ENCODE measurements around the gene DOCK7. TPM values are rescaled to one million over a fixed set of nuclear protein-coding genes. Genes with fewer than 3 reads are reported as not detected.

The DOCK7 gene
- total RNA-seq, 2 experiments from 2014 or later = 6.6 to 16.8 TPM

GRCh38 chr1:62500210-62500609 is 188.0 kb downstream of the DOCK7 start:
- no peaks in the 10 kb centered on the region for H3K36me3 Mint-ChIP-seq (ENCODE audit: low read depth)
- no peak for ATAC-seq
- H3K4me3 Mint-ChIP-seq = no peak overlapping the region
- ChIA-PET CTCF (interaction anchor here (0.6 kb wide), 1 partner anchor 59 kb away, joined by 4 read pairs; no protein-coding TSS in a partner anchor), POLR2A (interaction anchor here (0.6 to 0.7 kb wide), 2 partner anchors 30 to 235 kb away, joined by 3 read pairs; no protein-coding TSS in a partner anchor)
- H3K4me1 Mint-ChIP-seq (ENCODE audit: low read depth) = no peaks in the 10 kb centered on the region
- no peak overlapping the region for H3K27ac Mint-ChIP-seq
- intact Hi-C loops (cut with micrococcal nuclease) = no loop called here
- no peaks in the 10 kb centered on the region for H3K9me3 Mint-ChIP-seq
- no peak for DNase-seq
- no peaks in the 10 kb centered on the region for H3K27me3 Mint-ChIP-seq
- no peak for TF ChIP-seq CTCF (IDR thresholded peaks at IDR 0.05)

- ChIA-PET POLR2A (no interaction called here), CTCF (no interaction called here)
- H3K27ac Mint-ChIP-seq = no peak overlapping the region
- no peak for ATAC-seq
- H3K4me1 Mint-ChIP-seq (ENCODE audit: low read depth) = no peaks in the 10 kb centered on the region
- no peak for DNase-seq
- TF ChIP-seq CTCF (IDR thresholded peaks at IDR 0.05) = no peak
- H3K36me3 Mint-ChIP-seq (ENCODE audit: low read depth) = peaks cover 3% of the 10 kb centered on the region
- no peaks in the 10 kb centered on the region for H3K27me3 Mint-ChIP-seq
- no peak overlapping the region for H3K4me3 Mint-ChIP-seq
- intact Hi-C loops (cut with micrococcal nuclease) = no loop called here
- no peaks in the 10 kb centered on the region for H3K9me3 Mint-ChIP-seq
Measured at GRCh38 chr1:62494137-62494536, 194.0 kb downstream of the DOCK7 start.

GRCh38 chr1:62493656-62494055 is 194.5 kb downstream of the DOCK7 start:
- Mint-ChIP-seq H3K27me3 (no peaks in the 10 kb centered on the region), H3K4me1 (ENCODE audit: low read depth) (no peaks in the 10 kb centered on the region), H3K9me3 (no peaks in the 10 kb centered on the region), H3K27ac (no peak overlapping the region), H3K4me3 (no peak overlapping the region), H3K36me3 (ENCODE audit: low read depth) (peaks cover 3% of the 10 kb centered on the region)
- no peak for DNase-seq
- ChIA-PET POLR2A (no interaction called here), CTCF (no interaction called here)
- no peak for TF ChIP-seq CTCF (IDR thresholded peaks at IDR 0.05)
- intact Hi-C loops (cut with micrococcal nuclease) = no loop called here
- no peak for ATAC-seq

- intact Hi-C loops (cut with micrococcal nuclease) = no loop called here
- no peak for ATAC-seq
- DNase-seq = no peak
- Mint-ChIP-seq H3K27me3 (no peaks in the 10 kb centered on the region), H3K9me3 (no peaks in the 10 kb centered on the region), H3K36me3 (ENCODE audit: low read depth) (peaks cover 3% of the 10 kb centered on the region), H3K27ac (no peak overlapping the region), H3K4me1 (ENCODE audit: low read depth) (no peaks in the 10 kb centered on the region), H3K4me3 (no peak overlapping the region)
- CTCF ChIA-PET = no interaction called here
- POLR2A ChIA-PET = no interaction called here
- TF ChIP-seq CTCF (IDR thresholded peaks at IDR 0.05) = no peak
Measured at GRCh38 chr1:62492521-62492920, 195.7 kb downstream of the DOCK7 start.

GRCh38 chr1:62487956-62488355 is 200.2 kb downstream of the DOCK7 start:
- TF ChIP-seq CTCF (IDR thresholded peaks at IDR 0.05) = no peak
- intact Hi-C loops (cut with micrococcal nuclease) = no loop called here
- no peak overlapping the region for H3K4me3 Mint-ChIP-seq
- no peaks in the 10 kb centered on the region for H3K9me3 Mint-ChIP-seq
- H3K36me3 Mint-ChIP-seq (ENCODE audit: low read depth) = peaks cover 3% of the 10 kb centered on the region
- H3K27me3 Mint-ChIP-seq = no peaks in the 10 kb centered on the region
- ChIA-PET POLR2A (no interaction called here), CTCF (interaction anchor here (1.3 kb wide), 1 partner anchor 258 kb away, joined by 4 read pairs; no protein-coding TSS in a partner anchor)
- ATAC-seq (no peak), DNase-seq (no peak)
- H3K4me1 Mint-ChIP-seq (ENCODE audit: low read depth) = no peaks in the 10 kb centered on the region
- H3K27ac Mint-ChIP-seq = no peak overlapping the region

All from activated CD8-positive, alpha-beta T cell treated with anti-CD3 and anti-CD28 coated beads for 36 hours (primary cell).